H1 (cell line): ENCODE data around the gene ZBTB40.
A peak's percentile ranks its signal among the peaks of the same experiment; 100 is the strongest.

Source experiments
- HDAC2 ChIP-seq, 2 experiments: fragments of 300-600 bp in 1 of 2; sonication (generic) in 1 of 2; IDR thresholded peaks; 2 replicates each; pipeline ENCODE4 v1.6.1; 2011 to 2012; ENCODE audit warnings: low read depth in 2 of 2, low read length in 2 of 2, mild to moderate bottlenecking in 2 of 2, moderate library complexity in 2 of 2, borderline replicate concordance in 1 of 2, inconsistent platforms in 1 of 2
- POLR2A ChIP-seq, 2 experiments: IDR thresholded peaks; 1 replicate in 1 of 2; 2 replicates in 1 of 2; pipeline ENCODE4 v1.6.1; 2011; ENCODE audit warnings: low read depth in 2 of 2, low read length in 2 of 2, mild to moderate bottlenecking in 2 of 2; ENCODE audit errors: control extremely low read depth in 1 of 2
- TAF1 ChIP-seq: IDR thresholded peaks from 2 replicates; pipeline ENCODE4 v1.6.1; 2011; ENCODE audit warnings: mild to moderate bottlenecking, low read depth, low read length
- TF ChIP-seq, protein P1 (sequence below), 3 experiments: IDR thresholded peaks; 1 replicate in 2 of 3; 2 replicates in 1 of 3; pipeline versions ENCODE4 v1.5.1 to v1.6.1; 2011; ENCODE audit warnings: low read length in 3 of 3, mild to moderate bottlenecking in 3 of 3, inconsistent platforms in 2 of 3, low read depth in 1 of 3, moderate library complexity in 1 of 3; ENCODE audit not compliant: insufficient read depth in 1 of 3; ENCODE audit errors: control extremely low read depth in 1 of 3
- TF ChIP-seq, protein P2 (sequence below): IDR thresholded peaks from 2 replicates; pipeline ENCODE4 v1.6.1; 2012; ENCODE audit warnings: inconsistent platforms

DNA sequence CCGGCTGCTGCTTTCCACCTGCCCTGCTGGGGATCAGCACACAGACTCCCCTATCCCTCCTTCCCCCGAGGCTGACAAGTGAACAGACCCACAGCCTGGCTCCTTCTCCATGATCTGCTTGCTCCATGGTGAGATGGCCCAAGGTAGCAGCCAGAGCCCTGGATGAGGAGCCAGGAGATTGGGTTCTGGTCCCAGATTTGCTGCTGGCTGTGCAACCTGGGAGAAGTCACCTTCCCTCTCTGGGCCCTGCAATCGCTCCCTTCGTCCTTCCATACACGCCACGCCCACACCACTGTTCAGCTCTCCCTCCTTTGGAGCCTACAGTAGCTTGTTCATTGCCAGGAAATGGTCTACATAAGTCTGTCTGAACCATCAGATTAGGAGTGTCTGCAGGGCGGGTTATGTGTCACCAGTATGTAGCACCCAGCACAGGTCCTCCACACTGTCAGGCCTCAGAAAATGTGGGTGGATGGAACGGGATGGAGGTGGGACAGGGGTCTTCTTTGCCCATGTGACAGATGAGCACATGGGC is 102.4 kb downstream of the ZBTB40 start:
- TF ChIP-seq, protein P1, sequence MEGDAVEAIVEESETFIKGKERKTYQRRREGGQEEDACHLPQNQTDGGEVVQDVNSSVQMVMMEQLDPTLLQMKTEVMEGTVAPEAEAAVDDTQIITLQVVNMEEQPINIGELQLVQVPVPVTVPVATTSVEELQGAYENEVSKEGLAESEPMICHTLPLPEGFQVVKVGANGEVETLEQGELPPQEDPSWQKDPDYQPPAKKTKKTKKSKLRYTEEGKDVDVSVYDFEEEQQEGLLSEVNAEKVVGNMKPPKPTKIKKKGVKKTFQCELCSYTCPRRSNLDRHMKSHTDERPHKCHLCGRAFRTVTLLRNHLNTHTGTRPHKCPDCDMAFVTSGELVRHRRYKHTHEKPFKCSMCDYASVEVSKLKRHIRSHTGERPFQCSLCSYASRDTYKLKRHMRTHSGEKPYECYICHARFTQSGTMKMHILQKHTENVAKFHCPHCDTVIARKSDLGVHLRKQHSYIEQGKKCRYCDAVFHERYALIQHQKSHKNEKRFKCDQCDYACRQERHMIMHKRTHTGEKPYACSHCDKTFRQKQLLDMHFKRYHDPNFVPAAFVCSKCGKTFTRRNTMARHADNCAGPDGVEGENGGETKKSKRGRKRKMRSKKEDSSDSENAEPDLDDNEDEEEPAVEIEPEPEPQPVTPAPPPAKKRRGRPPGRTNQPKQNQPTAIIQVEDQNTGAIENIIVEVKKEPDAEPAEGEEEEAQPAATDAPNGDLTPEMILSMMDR (IDR thresholded peaks at IDR 0.05; ENCODE audit: control extremely low read depth in 1 of 3, insufficient read depth in 1 of 3, low read depth in 1 of 3, low read length in 3 of 3), result no peak
- TF ChIP-seq TAF1 (no peak), HDAC2 (IDR thresholded peaks at IDR 0.05; ENCODE audit: borderline replicate concordance in 1 of 2, low read depth in 2 of 2, low read length in 2 of 2) (no peak), POLR2A (IDR thresholded peaks at IDR 0.05; ENCODE audit: control extremely low read depth in 1 of 2, low read depth in 2 of 2, low read length in 2 of 2) (no peak)
- TF ChIP-seq, protein P2, sequence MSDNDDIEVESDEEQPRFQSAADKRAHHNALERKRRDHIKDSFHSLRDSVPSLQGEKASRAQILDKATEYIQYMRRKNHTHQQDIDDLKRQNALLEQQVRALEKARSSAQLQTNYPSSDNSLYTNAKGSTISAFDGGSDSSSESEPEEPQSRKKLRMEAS, result 0 out of 2 replicates have a peak, but pooled peaks have one; percentile 18
